Smooth muscle cell of the coronary artery (primary cell): ENCODE data around the gene KAT2B. TPM values are rescaled to one million over a fixed set of nuclear protein-coding genes. Genes with fewer than 3 reads are reported as not detected.

ENCODE experiments used
- total RNA-seq: library from RNA; depleted of rRNA; stranded (reverse); fragments of >200 nt; gene quantifications from 2 replicates; pipeline ENCODE4 v1.2.3, GENCODE V29; 2014; ENCODE audit warnings: low replicate concordance

KAT2B gene
- 3.0 and 8.0 TPM in 2 replicates for total RNA-seq

GRCh38 chr3:20039765-20040547, at the start of gene KAT2B:
Gene KAT2B (plus strand): TSS chr3:20040446. CDS start chr3:20040478, 32 bp downstream.

GRCh38 chr3:20012164-20012563, 28.1 kb upstream of the KAT2B start, which contains the start of gene PP2D1:
Gene PP2D1 (minus strand): TSS chr3:20012264. CDS start chr3:20012072, 192 bp downstream.

GRCh38 chr3:20185679-20186599, 145.7 kb downstream of the KAT2B start, which contains the start of gene SGO1:
Gene SGO1 (minus strand): TSS chr3:20186206. CDS start chr3:20184027, 2,179 bp downstream.

Other genes with a start within 250 kb of the KAT2B start
- 0.23 and 1.9 TPM in 2 replicates for gene EFHB, start 106.2 kb upstream of the KAT2B start, total RNA-seq
- gene RAB5A, start 93.3 kb upstream of the KAT2B start, total RNA-seq: 16.8 and 46.8 TPM in 2 replicates
- not detected in 2 replicates for gene PP2D1, start 28.2 kb upstream of the KAT2B start, total RNA-seq
- 1.7 TPM in 1 of 2 replicates, not detected in the other for gene SGO1, start 145.8 kb downstream of the KAT2B start, total RNA-seq